NOMO-1 (cell line): ENCODE data around the gene PAX9.
"Not testable (repeated sequence)": the region's sequence is repeated elsewhere in the genome, so short reads cannot be mapped to it uniquely, and the experiment has no call there.

Experiments
- DNase-seq, 2 experiments: peaks; one replicate each; lab custom pipeline; 2025; ENCODE audit not compliant: unreplicated experiment in 2 of 2; lab: John Stamatoyannopoulos, UW

PAX9 gene

GRCh38 chr14:36671149-36671548 is 9.5 kb downstream of the PAX9 start:
- DNase-seq, result no peak

GRCh38 chr14:36672095-36672494 is 10.4 kb downstream of the PAX9 start:
- no peak for DNase-seq

- DNase-seq, result no peak
Observed at GRCh38 chr14:36674659-36675058, 13.0 kb downstream of the PAX9 start.

GRCh38 chr14:36675581-36675980 is 13.9 kb downstream of the PAX9 start:
- no peak for DNase-seq

GRCh38 chr14:36676236-36676635 is 14.6 kb downstream of the PAX9 start:
- no peak for DNase-seq

GRCh38 chr14:36682338-36682737 is 20.7 kb downstream of the PAX9 start:
- no peak for DNase-seq

GRCh38 chr14:36683083-36683724 is 21.5 kb downstream of the PAX9 start:
- DNase-seq, result no peak

GRCh38 chr14:36684946-36685345 is 23.3 kb downstream of the PAX9 start:
- no peak for DNase-seq

GRCh38 chr14:36690311-36691040 is 28.8 kb downstream of the PAX9 start:
- no peak for DNase-seq

- not testable (repeated sequence) for DNase-seq
Observed at GRCh38 chr14:36699420-36699819, 37.8 kb downstream of the PAX9 start.

GRCh38 chr14:36700651-36701050 is 39.0 kb downstream of the PAX9 start:
- no peak for DNase-seq

- DNase-seq, result no peak
Observed at GRCh38 chr14:36701132-36701531, 39.5 kb downstream of the PAX9 start.

- no peak for DNase-seq
Observed at GRCh38 chr14:36702474-36702873, 40.8 kb downstream of the PAX9 start.

- DNase-seq, result no peak
Observed at GRCh38 chr14:36707570-36707969, 45.9 kb downstream of the PAX9 start.

GRCh38 chr14:36713960-36714703 is 52.5 kb downstream of the PAX9 start:
- DNase-seq, result no peak

GRCh38 chr14:36716614-36717184 is 55.0 kb downstream of the PAX9 start:
- no peak for DNase-seq

- DNase-seq, result no peak
Observed at GRCh38 chr14:36717363-36717762, 55.7 kb downstream of the PAX9 start.

GRCh38 chr14:36718216-36718615 is 56.6 kb downstream of the PAX9 start:
- DNase-seq, result no peak

GRCh38 chr14:36719823-36720222 is 58.2 kb downstream of the PAX9 start:
- no peak for DNase-seq

GRCh38 chr14:36720657-36721056 is 59.0 kb downstream of the PAX9 start:
- no peak for DNase-seq

GRCh38 chr14:36721877-36722276 is 60.2 kb downstream of the PAX9 start:
- DNase-seq, result no peak
